KMS-11 (cell line): ENCODE measurements around the gene KRTAP9-3.
"Not testable (repeated sequence)": the region's sequence is repeated elsewhere in the genome, so short reads cannot be mapped to it uniquely, and the experiment has no call there.

Experiments
- H2AFZ ChIP-seq: fragments of 200-600 bp; sonication (generic); 2 replicates; pipeline ENCODE4 v1.6.1; 2016; ENCODE audit warnings: antibody characterized with exemption, mixed run types, low read depth
- H3K27ac ChIP-seq: fragments of 200-600 bp; sonication (generic); 2 replicates; pipeline ENCODE4 v1.6.1; 2016; ENCODE audit warnings: mild to moderate bottlenecking, mixed run types
- H3K27me3 ChIP-seq: fragments of 200-600 bp; sonication (generic); 2 replicates; pipeline ENCODE4 v1.6.1; 2017; ENCODE audit warnings: mild to moderate bottlenecking, low read depth, mixed run types, moderate library complexity; ENCODE audit not compliant: insufficient read depth
- H3K36me3 ChIP-seq: fragments of 200-600 bp; sonication (generic); 2 replicates; pipeline ENCODE4 v1.6.1; 2017; ENCODE audit warnings: mild to moderate bottlenecking, mixed run types; ENCODE audit not compliant: insufficient read depth
- H3K4me1 ChIP-seq: fragments of 200-600 bp; sonication (generic); 2 replicates; pipeline ENCODE4 v1.6.1; 2016; ENCODE audit warnings: mild to moderate bottlenecking, low read depth, mixed run types; ENCODE audit not compliant: poor library complexity, severe bottlenecking
- H3K4me2 ChIP-seq: fragments of 200-600 bp; sonication (generic); 2 replicates; pipeline ENCODE4 v1.7.0; 2016; ENCODE audit warnings: mild to moderate bottlenecking, mixed run types
- H3K4me3 ChIP-seq: fragments of 200-600 bp; sonication (generic); IDR thresholded peaks from 2 replicates; pipeline ENCODE4 v1.6.1; 2017; ENCODE audit warnings: low read depth, low read length, mixed read lengths; ENCODE audit not compliant: insufficient read depth
- H3K79me2 ChIP-seq: fragments of 200-600 bp; sonication (generic); 2 replicates; pipeline ENCODE4 v1.6.1; 2016; ENCODE audit warnings: low read depth, mixed run types; ENCODE audit not compliant: insufficient read depth
- H3K9ac ChIP-seq: fragments of 200-600 bp; sonication (generic); 2 replicates; pipeline ENCODE4 v1.6.1; 2016; ENCODE audit warnings: mild to moderate bottlenecking, mixed run types
- H4K20me1 ChIP-seq: fragments of 200-600 bp; sonication (generic); 2 replicates; pipeline ENCODE4 v1.6.1; 2016; ENCODE audit warnings: mild to moderate bottlenecking, mixed run types; ENCODE audit not compliant: insufficient read depth
- CTCF ChIP-seq: fragments of 200-600 bp; sonication (generic); conservative IDR thresholded peaks from 2 replicates; pipeline ENCODE4 v1.6.1; 2017; ENCODE audit warnings: low read depth, mild to moderate bottlenecking, antibody characterized with exemption, low read length, moderate library complexity, mixed read lengths

The KRTAP9-3 gene

GRCh38 chr17:41232399-41233105 is at the start of gene KRTAP9-3:
Gene KRTAP9-3, plus strand, starts transcription at chr17:41232449. Its CDS starts 53 bp downstream, at chr17:41232502.
- H3K36me3 ChIP-seq, H3K9ac ChIP-seq, H3K4me1 ChIP-seq, H3K27me3 ChIP-seq, H3K4me3 ChIP-seq, H3K4me2 ChIP-seq, H4K20me1 ChIP-seq, H2AFZ ChIP-seq, H3K79me2 ChIP-seq, H3K27ac ChIP-seq: not testable (repeated sequence)

GRCh38 chr17:41184480-41184961 is 47.7 kb upstream of the KRTAP9-3 start, which contains the start of gene KRTAP4-1:
Gene KRTAP4-1, minus strand, starts transcription at chr17:41184911. Its CDS starts 57 bp downstream, at chr17:41184854.
- Histone ChIP-seq H2AFZ (no peak within 1 kb of the TSS), H3K4me3 (no peak within 1 kb of the TSS), H3K4me2 (no peak within 1 kb of the TSS), H3K9ac (no peak within 1 kb of the TSS), H3K79me2 (no peaks in the 10 kb centered on the region), H3K27ac (no peak within 1 kb of the TSS), H4K20me1 (no peaks in the 10 kb centered on the region), H3K36me3 (no peaks in the 10 kb centered on the region), H3K27me3 (no peaks in the 10 kb centered on the region), H3K4me1 (no peaks in the 10 kb centered on the region)
- no peak for TF ChIP-seq CTCF

- no peak for TF ChIP-seq CTCF
- Histone ChIP-seq H4K20me1 (no peaks in the 10 kb centered on the region), H3K4me1 (no peaks in the 10 kb centered on the region), H3K27ac (no peak overlapping the region), H3K9ac (no peak overlapping the region), H3K27me3 (no peaks in the 10 kb centered on the region), H2AFZ (no peak overlapping the region), H3K4me3 (no peak overlapping the region), H3K36me3 (no peaks in the 10 kb centered on the region), H3K79me2 (no peaks in the 10 kb centered on the region), H3K4me2 (no peak overlapping the region)
Measured at GRCh38 chr17:41185001-41185400, 47.2 kb upstream of the KRTAP9-3 start.

GRCh38 chr17:41186872-41187271 is 45.4 kb upstream of the KRTAP9-3 start:
- TF ChIP-seq CTCF, result no peak
- Histone ChIP-seq H3K27ac (no peak overlapping the region), H3K36me3 (no peaks in the 10 kb centered on the region), H3K4me1 (no peaks in the 10 kb centered on the region), H4K20me1 (no peaks in the 10 kb centered on the region), H3K9ac (no peak overlapping the region), H3K4me3 (no peak overlapping the region), H3K27me3 (no peaks in the 10 kb centered on the region), H2AFZ (no peak overlapping the region), H3K79me2 (no peaks in the 10 kb centered on the region), H3K4me2 (no peak overlapping the region)

- H3K27ac ChIP-seq, H3K27me3 ChIP-seq, H2AFZ ChIP-seq, H3K4me2 ChIP-seq, H3K36me3 ChIP-seq, H4K20me1 ChIP-seq, H3K9ac ChIP-seq, H3K4me1 ChIP-seq, H3K79me2 ChIP-seq, H3K4me3 ChIP-seq: not testable (repeated sequence)
Measured at GRCh38 chr17:41189837-41190318, 42.4 kb upstream of the KRTAP9-3 start, which contains the start of gene KRTAP9-1. Gene KRTAP9-1, plus strand, starts transcription at chr17:41189887. Its CDS starts 0 bp downstream, at chr17:41189887.
